IMR-90 (cell line): ENCODE data around the gene GOLGA1. TPM values are rescaled to one million over a fixed set of nuclear protein-coding genes. Genes with fewer than 3 reads are reported as not detected.

ENCODE experiments used
- ATAC-seq: fragments of 200-7000 bp; cut with Tn5 transposase; 2 replicates; pipeline ENCODE4 v1.9.1; 2020; ENCODE audit warnings: low read depth, mild to moderate bottlenecking, moderate library complexity
- BruUV-seq: library from RNA; stranded (reverse); fragments of 400-500 nt; replicated peaks from 2 replicates; lab custom pipeline; 2021; lab: Mats Ljungman, UMichigan
- CTCF ChIA-PET: fragments of 300-600 bp; formaldehyde crosslinking; extraction: SDS; loops from one replicate; lab custom pipeline; 2021; ENCODE audit warnings: antibody characterized with exemption; lab: Yijun Ruan, JAX
- POLR2A ChIA-PET: fragments of 300-600 bp; sonication (Branson Sonifier 250); formaldehyde crosslinking; loops from one replicate; lab custom pipeline; 2022; ENCODE audit warnings: antibody characterized with exemption; ENCODE audit not compliant: unreplicated experiment; lab: Charles Lee
- DNase-seq: peaks from one replicate; pipeline ENCODE4 v3.0.0; 2013
- H2AFZ ChIP-seq: replicated peaks from 2 replicates; pipeline ENCODE3; 2013; ENCODE audit warnings: low read length, mild to moderate bottlenecking; ENCODE audit not compliant: poor library complexity
- H2AK5ac ChIP-seq: 2 replicates; pipeline ENCODE4 v1.6.1; 2013; ENCODE audit warnings: low read depth, low read length, inconsistent platforms
- H2AK9ac ChIP-seq: replicated peaks from 2 replicates; pipeline ENCODE3; 2013; ENCODE audit warnings: mild to moderate bottlenecking, low read depth, low read length, moderate library complexity; ENCODE audit not compliant: poor library complexity
- H2BK120ac ChIP-seq: 2 replicates; pipeline ENCODE4 v1.6.1; 2013; ENCODE audit warnings: low read depth, low read length, inconsistent platforms
- H2BK15ac ChIP-seq: 3 replicates; pipeline ENCODE4 v1.6.1; 2013; ENCODE audit warnings: low read depth, low read length, inconsistent platforms
- H2BK20ac ChIP-seq: 2 replicates; pipeline ENCODE4 v1.6.1; 2013; ENCODE audit warnings: low read depth, mild to moderate bottlenecking, inconsistent platforms, low read length, moderate library complexity
- H2BK5ac ChIP-seq: 2 replicates; pipeline ENCODE4 v1.6.1; 2013; ENCODE audit warnings: mild to moderate bottlenecking, low read depth, low read length, inconsistent platforms; ENCODE audit not compliant: poor library complexity, severe bottlenecking
- H3K14ac ChIP-seq: replicated peaks from 2 replicates; pipeline ENCODE4 v1.6.1; 2013; ENCODE audit warnings: low read depth, low read length, inconsistent platforms
- H3K18ac ChIP-seq: 2 replicates; pipeline ENCODE4 v1.6.1; 2013; ENCODE audit warnings: low read depth, low read length, control low read depth
- H3K23ac ChIP-seq: 2 replicates; pipeline ENCODE4 v1.6.1; 2013; ENCODE audit warnings: low read depth, low read length, inconsistent platforms
- H3K27ac ChIP-seq: 2 replicates; pipeline ENCODE4 v1.5.1; 2013; ENCODE audit warnings: mild to moderate bottlenecking, control low read depth, low read length; ENCODE audit not compliant: insufficient read depth
- H3K27me3 ChIP-seq: 2 replicates; pipeline ENCODE4 v1.6.1; 2013; ENCODE audit warnings: low read length; ENCODE audit not compliant: control insufficient read depth, insufficient read depth
- H3K36me3 ChIP-seq: 2 replicates; pipeline ENCODE4 v1.6.1; 2013; ENCODE audit warnings: low read length, mixed read lengths; ENCODE audit not compliant: control insufficient read depth, insufficient read depth
- H3K4ac ChIP-seq: 2 replicates; pipeline ENCODE4 v1.6.1; 2013; ENCODE audit warnings: low read depth, low read length, inconsistent platforms
- H3K4me1 ChIP-seq: 2 replicates; pipeline ENCODE4 v1.6.1; 2013; ENCODE audit warnings: low read length, mixed read lengths; ENCODE audit not compliant: control insufficient read depth, insufficient read depth
- H3K4me2 ChIP-seq: 2 replicates; pipeline ENCODE4 v1.6.1; 2013; ENCODE audit warnings: low read depth, mild to moderate bottlenecking, control low read depth, low read length, moderate library complexity
- H3K4me3 ChIP-seq: 2 replicates; pipeline ENCODE4 v1.5.1; 2013; ENCODE audit warnings: low read depth, mild to moderate bottlenecking, control low read depth, low read length, moderate library complexity; ENCODE audit not compliant: insufficient read depth
- H3K56ac ChIP-seq: 2 replicates; pipeline ENCODE4 v1.6.1; 2013; ENCODE audit warnings: low read length, inconsistent platforms; ENCODE audit not compliant: insufficient read depth; ENCODE audit errors: extremely low read depth
- H3K79me1 ChIP-seq, 2 experiments: 2 replicates each; pipeline ENCODE4 v1.6.1; 2013; ENCODE audit warnings: low read length in 2 of 2, inconsistent platforms in 1 of 2, low read depth in 1 of 2
- H3K9ac ChIP-seq: 2 replicates; pipeline ENCODE4 v1.6.1; 2013; ENCODE audit warnings: low read depth, low read length, control low read depth
- H3K9me1 ChIP-seq: 2 replicates; pipeline ENCODE4 v1.6.1; 2013; ENCODE audit warnings: low read length, inconsistent platforms; ENCODE audit not compliant: insufficient read depth
- H3K9me3 ChIP-seq: 2 replicates; pipeline ENCODE4 v1.6.1; 2013; ENCODE audit warnings: low read length; ENCODE audit not compliant: control insufficient read depth, insufficient read depth
- H4K20me1 ChIP-seq: 2 replicates; pipeline ENCODE4 v1.6.1; 2013; ENCODE audit warnings: low read length, inconsistent platforms; ENCODE audit not compliant: insufficient read depth
- H4K5ac ChIP-seq: 2 replicates; pipeline ENCODE4 v1.6.1; 2013; ENCODE audit warnings: mild to moderate bottlenecking, low read depth, low read length, control low read depth
- H4K8ac ChIP-seq, 2 experiments: 2 replicates each; pipeline ENCODE4 v1.6.1; 2013; ENCODE audit warnings: low read depth in 2 of 2, low read length in 2 of 2, control low read depth in 1 of 2, inconsistent platforms in 1 of 2
- H4K91ac ChIP-seq: 2 replicates; pipeline ENCODE4 v1.6.1; 2013; ENCODE audit warnings: low read depth, low read length, inconsistent platforms; ENCODE audit not compliant: insufficient read depth
- BHLHE40 ChIP-seq: fragments of 150-350 bp; IDR thresholded peaks from 2 replicates; pipeline ENCODE4 v1.6.1; 2016; ENCODE audit warnings: mild to moderate bottlenecking, low read depth, low read length
- MAFK ChIP-seq: IDR thresholded peaks from 2 replicates; pipeline ENCODE4 v1.6.1; 2012; ENCODE audit warnings: low read depth, low read length, improper control_type of control experiment
- WGBS, 2 experiments: methylation state at CpG; one replicate each; pipeline versions ENCODE4 v1.1.5 to v1.1.7; 2013; ENCODE audit warnings: missing lambda C conversion rate in 2 of 2; ENCODE audit not compliant: insufficient read length in 1 of 2; ENCODE audit errors: extremely low coverage in 2 of 2; 5-methylcytosine and 5-hydroxymethylcytosine counted together
- dilution Hi-C: fragments of 300-500 bp; cut with HindIII; formaldehyde crosslinking; loops from one replicate; pipeline ENCODE4 v1.14.3; 2018; ENCODE audit warnings: low sequenced_read_pairs; ENCODE audit not compliant: unreplicated experiment
- in situ Hi-C: fragments of 300-500 bp; cut with MboI; formaldehyde crosslinking; loops from 3 replicates; pipeline ENCODE4 v1.14.3; 2019; ENCODE audit warnings: low sequenced_read_pairs, inconsistent platforms, mixed read lengths
- intact Hi-C: fragments of 100-400 bp; cut with micrococcal nuclease; formaldehyde crosslinking; loops from 2 replicates; pipeline ENCODE4 v1.10.0; 2022
- polyA plus RNA-seq, 3 experiments: library from polyadenylated mRNA; depleted of rRNA; stranded (reverse); fragments of >200 nt; gene quantifications; 2 replicates each; pipeline ENCODE4 v1.2.3, GENCODE V29; 2012; ENCODE audit warnings: low replicate concordance in 1 of 3
- total RNA-seq: library from RNA; depleted of rRNA; stranded (reverse); fragments of >200 nt; gene quantifications from 2 replicates; pipeline ENCODE4 v1.2.3, GENCODE V29; 2012

The GOLGA1 gene
- total and polyA plus RNA-seq, 2 of the 4 experiments (the other 2 are of a cell fraction), result 10.6 to 12.7 TPM

DNA sequence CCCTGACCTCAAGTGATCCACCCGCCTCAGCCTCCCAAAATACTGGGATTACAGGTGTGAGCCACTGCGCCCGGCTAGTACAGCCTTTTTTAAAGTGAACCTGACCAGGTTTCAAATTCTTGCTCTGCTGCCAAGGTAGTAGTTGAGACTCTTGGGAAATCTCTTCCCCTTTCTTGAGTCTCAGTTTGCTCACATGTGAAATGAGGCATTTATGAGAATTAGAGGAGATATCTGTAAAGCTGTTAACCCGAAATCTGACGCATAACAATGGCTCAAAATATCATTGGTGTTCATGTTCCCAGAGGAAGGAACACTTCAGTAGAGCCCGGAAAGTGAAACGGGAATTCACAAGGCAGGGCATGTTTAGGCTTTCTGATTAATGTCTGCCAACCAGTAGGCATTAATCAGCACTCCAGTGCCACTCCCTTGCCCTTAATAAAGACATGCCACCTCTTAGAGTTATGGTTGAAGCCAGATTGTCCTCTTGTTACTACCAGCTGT, 77.5 kb downstream of the GOLGA1 start:
- no peak overlapping the region for H4K5ac ChIP-seq
- intact Hi-C loops (no loop called here), in situ Hi-C loops (loop anchor here (10.0 kb wide), 1 partner anchor 281 kb away; the partner anchor contains the start of gene SCAI), dilution Hi-C loops (no loop called here)
- no peak for ATAC-seq
- no peak overlapping the region for H3K56ac ChIP-seq
- TF ChIP-seq BHLHE40 (no peak), MAFK (no peak)
- H2AFZ ChIP-seq, result no peak overlapping the region
- no peak overlapping the region for H4K91ac ChIP-seq
- no peaks in the 10 kb centered on the region for H3K27me3 ChIP-seq
- H3K79me1 ChIP-seq, result peaks cover 13 to 49% of the 10 kb centered on the region in 2 experiments
- ChIA-PET POLR2A (interaction anchor here (1.0 kb wide), 1 partner anchor 10 kb away, joined by 5 read pairs; no protein-coding TSS in a partner anchor), CTCF (no interaction called here)
- no peak overlapping the region for H2BK120ac ChIP-seq
- H3K4me3 ChIP-seq, result no peak overlapping the region
- no peak for DNase-seq
- H2BK15ac ChIP-seq, result no peak overlapping the region
- H3K9me1 ChIP-seq, result peaks cover 4% of the 10 kb centered on the region; the same call in 1 of the 2 replicates
- no CpG with 5 or more reads among the region's 7 CpGs for WGBS, 2 experiments
- peaks cover 11% of the 10 kb centered on the region for H3K4me1 ChIP-seq
- H2AK5ac ChIP-seq, result peak overlapping the region; percentile 14; the same call in 1 of the 2 replicates
- H4K8ac ChIP-seq, result no peak overlapping the region
- H4K20me1 ChIP-seq, result peaks cover 33% of the 10 kb centered on the region
- H3K9me3 ChIP-seq, result no peaks in the 10 kb centered on the region
- H3K9ac ChIP-seq, result no peak overlapping the region
- BruUV-seq, result no TSS peak
- no peak overlapping the region for H2BK5ac ChIP-seq
- no peak overlapping the region for H3K4ac ChIP-seq
- no peak overlapping the region for H3K23ac ChIP-seq
- peaks cover 27% of the 10 kb centered on the region for H3K36me3 ChIP-seq
- H2AK9ac ChIP-seq, result no peak overlapping the region
- H3K18ac ChIP-seq, result no peak overlapping the region
- no peak overlapping the region for H3K14ac ChIP-seq
- H3K4me2 ChIP-seq, result no peak overlapping the region
- H3K27ac ChIP-seq, result no peak overlapping the region
- no peak overlapping the region for H2BK20ac ChIP-seq
